ENCODE data around the gene SELENOI.

- no peak for TF ChIP-seq CTCF (IDR thresholded peaks at IDR 0.05)
- TF ChIP-seq POLR2A (IDR thresholded peaks at IDR 0.05): no peak
These were observed 96.8 kb downstream of the SELENOI start for GRCh38 chr2:26442707-26443106.
